Loucy (cell line): ENCODE results near the gene PTPRN2.

Experiments
- H2AFZ ChIP-seq: fragments of 200-600 bp; sonication (generic); 2 replicates; pipeline ENCODE4 v1.6.0; 2016; ENCODE audit warnings: antibody characterized with exemption, mild to moderate bottlenecking, low read length, moderate library complexity
- H3F3A ChIP-seq: fragments of 200-600 bp; 2 replicates; pipeline ENCODE4 v1.6.0; 2016; ENCODE audit warnings: antibody characterized with exemption, low read depth, mild to moderate bottlenecking
- H3K27me3 ChIP-seq: fragments of 200-600 bp; sonication (generic); 2 replicates; pipeline ENCODE4 v1.6.1; 2014; ENCODE audit warnings: low read length, mild to moderate bottlenecking; ENCODE audit not compliant: insufficient read depth, poor library complexity, severe bottlenecking
- H3K36me3 ChIP-seq: fragments of 200-600 bp; sonication (generic); 2 replicates; pipeline ENCODE4 v1.6.1; 2016; ENCODE audit warnings: low read length; ENCODE audit not compliant: insufficient read depth
- H3K4me1 ChIP-seq: fragments of 200-600 bp; sonication (generic); 2 replicates; pipeline ENCODE4 v1.5.1; 2014; ENCODE audit warnings: low read length, mild to moderate bottlenecking; ENCODE audit not compliant: insufficient read depth, poor library complexity, severe bottlenecking
- H3K4me2 ChIP-seq: fragments of 200-600 bp; sonication (generic); 2 replicates; pipeline ENCODE4 v1.6.0; 2014; ENCODE audit warnings: antibody characterized with exemption, low read length, low read depth, mild to moderate bottlenecking; ENCODE audit not compliant: poor library complexity, severe bottlenecking
- H3K4me3 ChIP-seq: fragments of 200-600 bp; sonication (generic); 2 replicates; pipeline ENCODE4 v1.5.1; 2014; ENCODE audit warnings: low read length, mild to moderate bottlenecking, mixed read lengths; ENCODE audit not compliant: poor library complexity, severe bottlenecking
- H3K79me2 ChIP-seq: fragments of 200-600 bp; sonication (generic); 2 replicates; pipeline ENCODE4 v1.6.1; 2014; ENCODE audit warnings: low read length; ENCODE audit not compliant: insufficient read depth
- H3K9ac ChIP-seq: fragments of 200-600 bp; sonication (generic); 2 replicates; pipeline ENCODE4 v1.6.0; 2014; ENCODE audit warnings: mild to moderate bottlenecking, low read depth, low read length, moderate library complexity; ENCODE audit not compliant: poor library complexity, severe bottlenecking
- H3K9me2 ChIP-seq: fragments of 200-600 bp; sonication (generic); replicated peaks from 2 replicates; pipeline ENCODE4 v1.6.1; 2016; ENCODE audit warnings: low read depth, low read length, mixed read lengths
- H3K9me3 ChIP-seq: fragments of 200-600 bp; sonication (generic); 2 replicates; pipeline ENCODE4 v1.6.1; 2014; ENCODE audit warnings: mild to moderate bottlenecking, antibody characterized with exemption, low read length, low read depth; ENCODE audit not compliant: insufficient read depth
- H4K20me1 ChIP-seq: fragments of 200-600 bp; sonication (generic); 2 replicates; pipeline ENCODE4 v1.6.0; 2014; ENCODE audit warnings: antibody characterized with exemption, low read length, mild to moderate bottlenecking; ENCODE audit not compliant: insufficient read depth, poor library complexity, severe bottlenecking
- EZH2phosphoT487 ChIP-seq: fragments of 200-600 bp; IDR thresholded peaks from 2 replicates; pipeline ENCODE4 v1.6.1; 2018; ENCODE audit warnings: antibody characterized with exemption, mild to moderate bottlenecking, moderate library complexity, borderline replicate concordance
- TF ChIP-seq, protein P1 (sequence below): fragments of 200-600 bp; sonication (generic); conservative IDR thresholded peaks from 2 replicates; pipeline ENCODE4 v1.5.1; 2014; ENCODE audit warnings: mild to moderate bottlenecking, antibody characterized with exemption, low read length

Gene PTPRN2

DNA sequence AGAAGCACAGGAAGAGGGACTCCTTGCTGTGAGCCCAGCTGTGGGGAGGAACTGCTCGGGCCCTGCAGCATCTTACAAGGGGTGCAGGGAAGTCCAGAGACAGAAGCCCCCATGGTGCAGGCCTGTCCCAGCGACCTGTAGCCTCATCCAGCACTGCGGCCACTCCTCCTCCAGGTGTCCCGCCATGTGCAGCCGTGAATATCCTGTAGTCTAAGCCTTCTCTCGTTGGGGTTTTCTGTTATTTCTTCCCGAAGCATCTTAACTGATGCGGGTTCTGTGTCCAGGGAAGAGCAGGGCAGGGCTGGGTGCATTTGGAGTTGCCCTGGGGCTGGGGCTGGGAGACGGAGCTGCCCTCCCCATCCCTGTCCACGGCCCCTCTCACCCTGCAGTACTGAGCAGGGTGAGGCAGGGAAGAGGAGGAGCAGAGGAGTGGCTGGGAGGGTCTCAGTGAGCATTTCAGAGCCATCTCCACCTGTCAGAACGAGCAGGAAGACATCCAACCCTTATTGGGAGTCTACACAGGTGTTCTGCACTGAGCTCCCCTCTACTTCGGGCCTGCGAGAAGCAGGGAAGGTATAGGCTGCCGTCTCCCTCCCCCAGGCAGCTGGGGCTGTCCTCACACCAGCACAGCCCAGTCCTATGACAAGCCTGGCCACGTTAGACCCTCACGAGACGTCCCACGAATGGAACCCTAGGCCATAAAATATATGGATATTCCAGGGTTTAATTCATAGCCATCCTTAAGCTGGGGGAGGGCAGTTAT, 756.3 kb downstream of the PTPRN2 start:
- peaks cover 8% of the 10 kb centered on the region; the same call in 1 of the 2 replicates for H3K9me3 ChIP-seq
- no peaks in the 10 kb centered on the region for H3K79me2 ChIP-seq
- H3K27me3 ChIP-seq: no peaks in the 10 kb centered on the region
- H3K9me2 ChIP-seq: no peaks in the 10 kb centered on the region
- no peak overlapping the region for H3K4me2 ChIP-seq
- H4K20me1 ChIP-seq: no peaks in the 10 kb centered on the region
- no peaks in the 10 kb centered on the region for H3K4me1 ChIP-seq
- no peak overlapping the region for H2AFZ ChIP-seq
- H3F3A ChIP-seq: no peaks in the 10 kb centered on the region
- no peak overlapping the region for H3K4me3 ChIP-seq
- no peaks in the 10 kb centered on the region for H3K36me3 ChIP-seq
- no peak overlapping the region for H3K9ac ChIP-seq
- no peak for TF ChIP-seq EZH2phosphoT487
- TF ChIP-seq, protein P1, sequence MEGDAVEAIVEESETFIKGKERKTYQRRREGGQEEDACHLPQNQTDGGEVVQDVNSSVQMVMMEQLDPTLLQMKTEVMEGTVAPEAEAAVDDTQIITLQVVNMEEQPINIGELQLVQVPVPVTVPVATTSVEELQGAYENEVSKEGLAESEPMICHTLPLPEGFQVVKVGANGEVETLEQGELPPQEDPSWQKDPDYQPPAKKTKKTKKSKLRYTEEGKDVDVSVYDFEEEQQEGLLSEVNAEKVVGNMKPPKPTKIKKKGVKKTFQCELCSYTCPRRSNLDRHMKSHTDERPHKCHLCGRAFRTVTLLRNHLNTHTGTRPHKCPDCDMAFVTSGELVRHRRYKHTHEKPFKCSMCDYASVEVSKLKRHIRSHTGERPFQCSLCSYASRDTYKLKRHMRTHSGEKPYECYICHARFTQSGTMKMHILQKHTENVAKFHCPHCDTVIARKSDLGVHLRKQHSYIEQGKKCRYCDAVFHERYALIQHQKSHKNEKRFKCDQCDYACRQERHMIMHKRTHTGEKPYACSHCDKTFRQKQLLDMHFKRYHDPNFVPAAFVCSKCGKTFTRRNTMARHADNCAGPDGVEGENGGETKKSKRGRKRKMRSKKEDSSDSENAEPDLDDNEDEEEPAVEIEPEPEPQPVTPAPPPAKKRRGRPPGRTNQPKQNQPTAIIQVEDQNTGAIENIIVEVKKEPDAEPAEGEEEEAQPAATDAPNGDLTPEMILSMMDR: no peak

GRCh38 chr7:157830331-157830730, 757.3 kb downstream of the PTPRN2 start:
- Histone ChIP-seq H2AFZ (no peak overlapping the region), H3K36me3 (no peaks in the 10 kb centered on the region), H3K27me3 (no peaks in the 10 kb centered on the region), H3K9me2 (no peaks in the 10 kb centered on the region), H4K20me1 (no peaks in the 10 kb centered on the region), H3K9me3 (peaks cover 11% of the 10 kb centered on the region; the same call in 1 of the 2 replicates), H3K4me1 (no peaks in the 10 kb centered on the region), H3K4me2 (no peak overlapping the region), H3K4me3 (no peak overlapping the region), H3K9ac (no peak overlapping the region), H3K79me2 (no peaks in the 10 kb centered on the region), H3F3A (no peaks in the 10 kb centered on the region)
- TF ChIP-seq, protein P1: no peak
- TF ChIP-seq EZH2phosphoT487: no peak

GRCh38 chr7:157829491-157829890, 758.1 kb downstream of the PTPRN2 start:
- Histone ChIP-seq H3K27me3 (no peaks in the 10 kb centered on the region), H3K9ac (no peak overlapping the region), H3K79me2 (no peaks in the 10 kb centered on the region), H3K9me3 (peaks cover 15% of the 10 kb centered on the region; the same call in 1 of the 2 replicates), H2AFZ (no peak overlapping the region), H3K4me3 (no peak overlapping the region), H3F3A (no peaks in the 10 kb centered on the region), H3K9me2 (no peaks in the 10 kb centered on the region), H3K4me1 (no peaks in the 10 kb centered on the region), H3K36me3 (no peaks in the 10 kb centered on the region), H4K20me1 (no peaks in the 10 kb centered on the region), H3K4me2 (no peak overlapping the region)
- TF ChIP-seq, protein P1: no peak
